Gastroesophageal sphincter (tissue), 4 donors: ENCODE data around the gene SSU72. TPM values are rescaled to one million over a fixed set of nuclear protein-coding genes. Genes with fewer than 3 reads are reported as not detected.

Experiments used
- ATAC-seq: fragments of 150-250 bp; one replicate; pipeline ENCODE4 v1.9.1; 2016; ENCODE audit warnings: mild to moderate bottlenecking, moderate library complexity
- H3K27ac ChIP-seq, 4 donors: fragments of 200-600 bp; sonication (generic) in 3 of 4; 1 replicate in 3 of 4; 2 replicates in 1 of 4; pipeline ENCODE4 v1.5.1; 2016 to 2019
- H3K27me3 ChIP-seq: fragments of 200-600 bp; sonication (generic); one replicate; pipeline ENCODE4 v1.5.1; 2019
- H3K36me3 ChIP-seq, 2 donors: fragments of 200-600 bp; sonication (generic); one replicate each; pipeline ENCODE4 v1.5.1; 2019; ENCODE audit warnings: control low read depth in 1 of 2
- H3K4me1 ChIP-seq, 3 donors: fragments of 200-600 bp; sonication (generic); 1 replicate in 2 of 3; 2 replicates in 1 of 3; pipeline ENCODE4 v1.5.1; 2016 to 2019; ENCODE audit warnings: control low read depth in 2 of 3
- H3K4me3 ChIP-seq, 2 donors: fragments of 200-600 bp; sonication (generic); one replicate each; pipeline ENCODE4 v1.5.1; 2019; ENCODE audit warnings: mild to moderate bottlenecking in 1 of 2, moderate library complexity in 1 of 2
- H3K9me3 ChIP-seq, 3 donors: fragments of 200-600 bp; sonication (generic); one replicate each; pipeline ENCODE4 v1.5.1; 2017 to 2019; ENCODE audit warnings: control low read depth in 2 of 3
- CTCF ChIP-seq, 4 experiments: fragments of 200-600 bp in 2 of 4; fragments of 450-650 bp in 2 of 4; sonication (generic) in 1 of 4; IDR thresholded peaks; one replicate each; pipeline ENCODE4 v1.5.1; 2017 to 2019; ENCODE audit warnings: antibody characterized with exemption in 4 of 4, mild to moderate bottlenecking in 2 of 4, moderate library complexity in 2 of 4
- EP300 ChIP-seq: sonication (generic); formaldehyde crosslinking; IDR thresholded peaks from one replicate; pipeline ENCODE4 v1.6.1; 2017; ENCODE audit warnings: antibody characterized with exemption, mild to moderate bottlenecking
- POLR2A ChIP-seq, 2 donors: fragments of 450-650 bp; IDR thresholded peaks; one replicate each; pipeline ENCODE4 v1.6.1; 2017; ENCODE audit warnings: antibody characterized with exemption in 2 of 2, mild to moderate bottlenecking in 2 of 2, moderate library complexity in 1 of 2
- POLR2AphosphoS5 ChIP-seq: sonication (generic); formaldehyde crosslinking; IDR thresholded peaks from one replicate; pipeline ENCODE4 v1.6.1; 2017; ENCODE audit warnings: antibody characterized with exemption
- WGBS, 2 donors: methylation state at CpG; one replicate each; pipeline ENCODE4 v1.1.5; 2018; ENCODE audit warnings: low coverage in 1 of 2; 5-methylcytosine and 5-hydroxymethylcytosine counted together
- total RNA-seq, 4 donors: library from RNA; depleted of rRNA; stranded (reverse); fragments of >200 nt; gene quantifications; one replicate each; pipeline ENCODE4 v1.1.0, GENCODE V29; 2016

Gene SSU72
- total RNA-seq, 4 donors from 2014 or later = 90.5 to 109 (median 98.9) TPM

DNA sequence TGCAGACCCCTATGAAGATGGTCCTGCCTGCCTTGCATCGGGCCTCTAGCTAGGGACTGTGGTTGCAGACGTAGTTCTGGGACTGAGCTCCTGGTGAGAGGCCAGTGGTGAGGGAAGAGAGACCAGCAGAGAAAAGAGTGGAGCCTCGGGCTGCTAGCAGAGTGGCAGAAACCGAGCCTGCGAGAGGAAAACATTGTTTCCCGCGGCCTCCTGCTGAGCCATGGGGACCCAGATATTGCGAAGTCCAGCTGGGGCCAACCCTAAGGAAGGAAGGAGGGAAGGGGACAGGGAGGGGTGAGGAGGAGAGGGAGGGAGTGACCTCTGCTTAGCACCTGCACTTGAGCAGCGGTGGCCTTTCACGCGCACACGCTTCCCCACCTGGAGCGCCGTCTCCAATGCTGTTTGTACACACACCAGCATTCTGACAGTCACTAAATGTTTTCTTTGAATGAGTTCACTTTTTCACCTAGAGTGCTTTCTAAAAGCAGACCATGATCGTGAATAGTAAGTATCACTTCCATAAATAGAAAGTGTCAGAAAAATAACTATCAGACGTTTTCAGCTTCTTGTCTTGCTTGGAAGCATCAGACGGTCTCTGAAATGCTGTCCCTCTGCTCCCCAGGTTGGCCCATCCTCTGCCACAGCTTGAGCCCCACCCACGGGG is 27.8 kb upstream of the SSU72 start:
- ATAC-seq = no peak
- H3K27me3 ChIP-seq = peaks cover 77% of the 10 kb centered on the region
- H3K4me3 ChIP-seq = no peak overlapping the region
- no peaks in the 10 kb centered on the region for H3K9me3 ChIP-seq
- no peak for TF ChIP-seq POLR2AphosphoS5
- no peak for TF ChIP-seq EP300
- TF ChIP-seq CTCF (IDR thresholded peaks at IDR 0.05) = no peak
- no peak overlapping the region for H3K27ac ChIP-seq
- H3K36me3 ChIP-seq = no peaks in the 10 kb centered on the region
- WGBS, 2 donors = 39 to 58% methylated on average over 9 to 11 of the region's 18 CpGs
- peaks cover 0 to 28% (median 11%) of the 10 kb centered on the region in 3 donors for H3K4me1 ChIP-seq

DNA sequence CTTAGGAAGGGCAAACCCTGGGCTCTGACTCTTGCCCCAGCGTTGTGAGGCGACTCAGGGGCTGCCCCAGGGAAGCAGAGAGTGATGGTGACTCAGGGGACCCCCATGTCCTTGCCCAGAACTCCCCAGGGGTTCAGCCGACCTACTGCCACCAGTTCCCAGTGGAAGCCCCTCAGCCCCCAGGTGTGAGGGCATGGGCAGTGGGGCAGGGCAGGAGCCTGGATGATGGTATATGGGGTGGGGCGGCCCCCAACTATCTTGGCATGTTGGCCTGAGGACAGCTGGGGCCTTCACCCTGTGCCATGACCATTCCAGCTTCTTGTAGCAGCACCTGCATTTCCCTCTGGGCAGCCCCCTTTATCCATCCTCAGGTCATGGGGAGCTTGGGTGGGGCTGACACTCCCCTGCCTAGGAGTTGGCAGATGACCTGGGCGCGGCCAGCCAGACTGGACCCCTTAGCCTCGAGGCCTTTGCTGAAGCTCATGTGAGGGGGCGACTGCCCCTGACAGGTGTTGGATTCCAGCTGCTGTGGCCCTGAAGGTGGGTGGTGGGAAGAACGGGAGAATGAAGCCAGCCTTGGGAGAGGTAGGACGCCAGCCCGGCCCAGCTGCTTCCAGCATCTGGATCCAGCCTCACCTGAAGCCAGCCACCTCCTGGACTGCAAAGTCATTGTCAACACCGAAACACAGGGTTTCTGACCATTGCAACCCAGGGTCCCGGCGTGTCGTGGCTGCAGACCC is 27.1 kb upstream of the SSU72 start:
- H3K27ac ChIP-seq = no peak overlapping the region
- no peaks in the 10 kb centered on the region for H3K36me3 ChIP-seq
- no peak overlapping the region for H3K4me3 ChIP-seq
- no CpG with 5 or more reads among the region's 15 CpGs for WGBS, 2 donors
- TF ChIP-seq CTCF (IDR thresholded peaks at IDR 0.05) (no peak), EP300 (no peak), POLR2AphosphoS5 (no peak), POLR2A (IDR thresholded peaks at IDR 0.05) (no peak)
- no peaks in the 10 kb centered on the region for H3K9me3 ChIP-seq
- no peak for ATAC-seq
- peaks cover 0 to 31% (median 11%) of the 10 kb centered on the region in 3 donors for H3K4me1 ChIP-seq
- H3K27me3 ChIP-seq = peaks cover 84% of the 10 kb centered on the region

DNA sequence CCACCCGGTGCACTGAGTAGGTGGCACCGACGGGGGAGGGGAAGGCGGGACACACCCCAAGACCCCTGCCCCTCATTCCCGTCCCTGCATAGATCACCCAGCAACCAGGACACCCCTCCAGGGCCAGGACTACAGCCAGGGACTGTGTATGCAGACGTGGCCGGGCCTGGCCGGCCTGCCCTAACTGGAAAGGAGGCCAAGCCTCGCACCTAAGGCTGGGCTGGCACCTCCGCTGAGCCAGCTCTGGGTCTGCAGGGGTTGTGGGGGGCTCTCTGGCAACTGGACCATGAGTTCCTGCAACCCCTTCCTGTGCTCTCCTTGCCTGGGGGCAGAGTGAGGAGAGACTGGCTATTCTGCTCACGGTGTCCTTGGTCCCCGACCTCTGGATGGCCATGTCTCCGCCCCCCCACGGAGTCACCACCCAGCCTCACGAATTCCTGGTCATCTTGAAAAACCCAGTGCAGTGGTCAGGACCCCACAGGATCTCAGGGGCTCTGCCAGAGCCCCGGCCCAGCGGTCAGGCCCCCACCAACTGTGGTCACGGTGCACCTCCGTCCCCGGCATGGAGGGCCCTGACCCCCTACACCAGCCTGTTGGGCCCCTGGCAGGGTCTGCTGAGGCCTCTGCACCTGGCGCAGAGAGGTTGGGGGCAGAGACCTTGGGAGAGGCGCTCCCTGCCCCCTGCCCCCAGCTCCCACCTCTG is 26.3 kb upstream of the SSU72 start:
- Histone ChIP-seq H3K4me3 (peak overlapping the region in 1 of 2 donors; percentile 50), H3K4me1 (peaks cover 0 to 31% (median 11%) of the 10 kb centered on the region in 3 donors), H3K27ac (no peak overlapping the region), H3K36me3 (no peaks in the 10 kb centered on the region), H3K9me3 (no peaks in the 10 kb centered on the region), H3K27me3 (peaks cover 89% of the 10 kb centered on the region)
- no peak for ATAC-seq
- TF ChIP-seq CTCF (IDR thresholded peaks at IDR 0.05) (no peak), POLR2A (IDR thresholded peaks at IDR 0.05) (no peak), POLR2AphosphoS5 (no peak), EP300 (no peak)
- WGBS, 2 donors = 30% methylated on average over 2 of the region's 22 CpGs; no CpG with 5 or more reads in 1 of the 2 donors

GRCh38 chr1:1599935-1600860 is 25.5 kb upstream of the SSU72 start, which contains the start of gene FNDC10:
TSS of gene FNDC10 (minus strand) at chr1:1600135. CDS start at chr1:1600015, 120 bp downstream.
- Histone ChIP-seq H3K4me3 (peak within 1 kb of the TSS in 1 of 2 donors; percentile 50), H3K27me3 (peaks cover 87% of the 10 kb centered on the region)

More at GRCh38 chr1:1599935-1600860, 25.5 kb upstream of the SSU72 start, which contains the start of gene FNDC10:
- Histone ChIP-seq H3K27ac (no peak within 1 kb of the TSS), H3K36me3 (no peaks in the 10 kb centered on the region), H3K9me3 (no peaks in the 10 kb centered on the region), H3K4me1 (peaks cover 0 to 31% (median 11%) of the 10 kb centered on the region in 3 donors)
- peak; percentile 12 for ATAC-seq
- TF ChIP-seq EP300 (no peak), POLR2A (IDR thresholded peaks at IDR 0.05) (no peak), POLR2AphosphoS5 (no peak), CTCF (IDR thresholded peaks at IDR 0.05) (no peak)
- 30% methylated on average over 2 of the region's 125 CpGs; no CpG with 5 or more reads in 1 of the 2 donors for WGBS, 2 donors
